GM21825 (cell line): Measurements from ENCODE around the gene TRPM1.

Experiments
- ATAC-seq: cut with Tn5 transposase; IDR thresholded peaks from one replicate; pipeline ENCODE4 v1.9.1; 2021; ENCODE audit warnings: mild to moderate bottlenecking, moderate library complexity; ENCODE audit not compliant: unreplicated experiment

Gene TRPM1

GRCh38 chr15:31085359-31085758, 16.2 kb downstream of the TRPM1 start:
- ATAC-seq: no peak

- no peak for ATAC-seq
Measured at GRCh38 chr15:31084176-31084575, 17.3 kb downstream of the TRPM1 start.

- ATAC-seq: no peak
Measured at GRCh38 chr15:31083370-31083780, 18.1 kb downstream of the TRPM1 start.

GRCh38 chr15:31082771-31083369, 18.7 kb downstream of the TRPM1 start:
- ATAC-seq: no peak

- no peak for ATAC-seq
Measured at GRCh38 chr15:31081588-31082250, 19.8 kb downstream of the TRPM1 start.

GRCh38 chr15:31081056-31081455, 20.5 kb downstream of the TRPM1 start:
- ATAC-seq: no peak

GRCh38 chr15:31080591-31081014, 20.9 kb downstream of the TRPM1 start:
- no peak for ATAC-seq

GRCh38 chr15:31079519-31079918, 22.0 kb downstream of the TRPM1 start:
- ATAC-seq: no peak

GRCh38 chr15:31078471-31078870, 23.1 kb downstream of the TRPM1 start:
- ATAC-seq: no peak

- no peak for ATAC-seq
Measured at GRCh38 chr15:31077941-31078340, 23.6 kb downstream of the TRPM1 start.

GRCh38 chr15:31077181-31077580, 24.3 kb downstream of the TRPM1 start:
- no peak for ATAC-seq

GRCh38 chr15:31074321-31074720, 27.2 kb downstream of the TRPM1 start:
- ATAC-seq: no peak

GRCh38 chr15:31070867-31071266, 30.7 kb downstream of the TRPM1 start:
- ATAC-seq: no peak

GRCh38 chr15:31069360-31070000, 32.0 kb downstream of the TRPM1 start:
- ATAC-seq: no peak

- ATAC-seq: no peak
Measured at GRCh38 chr15:31067890-31068603, 33.5 kb downstream of the TRPM1 start.

- no peak for ATAC-seq
Measured at GRCh38 chr15:31065824-31066223, 35.7 kb downstream of the TRPM1 start.

- ATAC-seq: no peak
Measured at GRCh38 chr15:31062911-31063310, 38.6 kb downstream of the TRPM1 start.

- ATAC-seq: no peak
Measured at GRCh38 chr15:31062310-31062847, 39.1 kb downstream of the TRPM1 start.

GRCh38 chr15:31060429-31061140, 40.9 kb downstream of the TRPM1 start:
- no peak for ATAC-seq

GRCh38 chr15:31058236-31058962, 43.1 kb downstream of the TRPM1 start:
- ATAC-seq: no peak
